Kasumi-1 (cell line): ENCODE results near the gene ICAM5.
"Not testable (repeated sequence)": the region's sequence is repeated elsewhere in the genome, so short reads cannot be mapped to it uniquely, and the experiment has no call there.

ENCODE experiments used
- DNase-seq, 2 experiments: peaks; one replicate each; lab custom pipeline; 2025; lab: John Stamatoyannopoulos, UW

Gene ICAM5

GRCh38 chr19:10289836-10290356 lies at the start of gene ICAM5:
ICAM5 (plus strand) TSS chr19:10289952; CDS start chr19:10290044, 92 bp downstream.
- peak; percentile 55 to 61 for DNase-seq

GRCh38 chr19:10241826-10242449 lies 47.8 kb upstream of the ICAM5 start:
- DNase-seq, result not testable (repeated sequence)

- DNase-seq, result no peak
Measured at GRCh38 chr19:10243606-10244005, 46.1 kb upstream of the ICAM5 start.

- no peak for DNase-seq
Measured at GRCh38 chr19:10245189-10245939, 44.4 kb upstream of the ICAM5 start.

GRCh38 chr19:10246511-10246910 lies 43.2 kb upstream of the ICAM5 start:
- no peak for DNase-seq

GRCh38 chr19:10251792-10252694 lies 37.7 kb upstream of the ICAM5 start, which contains the start of gene MRPL4:
MRPL4 (plus strand) TSS chr19:10252214; CDS start chr19:10252254, 40 bp downstream.
- peak; percentile 98 to 99 for DNase-seq

- DNase-seq, result no peak
Measured at GRCh38 chr19:10252707-10253106, 37.0 kb upstream of the ICAM5 start.

GRCh38 chr19:10254244-10254643 lies 35.5 kb upstream of the ICAM5 start:
- no peak for DNase-seq

GRCh38 chr19:10255358-10255757 lies 34.4 kb upstream of the ICAM5 start:
- no peak for DNase-seq

- DNase-seq, result no peak
Measured at GRCh38 chr19:10256551-10256950, 33.2 kb upstream of the ICAM5 start.

GRCh38 chr19:10256970-10257615 lies 32.7 kb upstream of the ICAM5 start:
- DNase-seq, result no peak

GRCh38 chr19:10258080-10258710 lies 31.6 kb upstream of the ICAM5 start:
- DNase-seq, result no peak

- DNase-seq, result peak; percentile 83 to 93
Measured at GRCh38 chr19:10259162-10259905, 30.4 kb upstream of the ICAM5 start.

GRCh38 chr19:10260141-10260584 lies 29.6 kb upstream of the ICAM5 start:
- no peak for DNase-seq

- no peak for DNase-seq
Measured at GRCh38 chr19:10262771-10263170, 27.0 kb upstream of the ICAM5 start.

- no peak for DNase-seq
Measured at GRCh38 chr19:10266706-10267105, 23.0 kb upstream of the ICAM5 start.

GRCh38 chr19:10268071-10268470 lies 21.7 kb upstream of the ICAM5 start:
- DNase-seq, result no peak

GRCh38 chr19:10269333-10270179 lies 20.2 kb upstream of the ICAM5 start:
- DNase-seq, result peak; percentile 75 to 79

- DNase-seq, result peak; percentile 77 to 82
Measured at GRCh38 chr19:10270180-10270615, 19.6 kb upstream of the ICAM5 start.
